OCI-LY3 (cell line): Measurements from ENCODE around the gene TMEM8B.

Experiments
- H2AFZ ChIP-seq: fragments of 200-600, 300-600 bp; shearing (Covaris generic); 2 replicates; pipeline ENCODE4 v1.6.0; 2014; ENCODE audit warnings: antibody characterized with exemption, low read depth, low read length
- H3K27ac ChIP-seq: fragments of 200-600, 300-600 bp; sonication (generic); 2 replicates; pipeline ENCODE4 v1.5.1; 2014; ENCODE audit warnings: mild to moderate bottlenecking, low read length, moderate library complexity, mixed read lengths
- H3K27me3 ChIP-seq: fragments of 200-600, 300-600 bp; sonication (generic); 2 replicates; pipeline ENCODE4 v1.6.1; 2014; ENCODE audit warnings: low read depth, low read length, mixed read lengths
- H3K36me3 ChIP-seq: fragments of 200-600, 300-600 bp; sonication (generic); replicated peaks from 2 replicates; pipeline ENCODE3; 2014; ENCODE audit warnings: low read depth, low read length, mixed read lengths
- H3K4me1 ChIP-seq: fragments of 300-600, 200-600 bp; sonication (generic); 2 replicates; pipeline ENCODE4 v1.6.1; 2014; ENCODE audit warnings: low read length, mixed read lengths
- H3K4me2 ChIP-seq: fragments of 200-600, 300-600 bp; sonication (generic); 2 replicates; pipeline ENCODE4 v1.6.1; 2014; ENCODE audit warnings: low read length, mixed read lengths
- H3K4me3 ChIP-seq: fragments of 300-600, 200-600 bp; sonication (generic); 2 replicates; pipeline ENCODE4 v1.5.1; 2014; ENCODE audit warnings: antibody characterized with exemption, mild to moderate bottlenecking, low read length, moderate library complexity
- H3K79me2 ChIP-seq: fragments of 300-600, 200-600 bp; shearing (Covaris generic); 2 replicates; pipeline ENCODE4 v1.6.1; 2014; ENCODE audit warnings: mild to moderate bottlenecking, low read length, mixed read lengths
- H3K9ac ChIP-seq: fragments of 300-600, 200-600 bp; shearing (Covaris generic); 2 replicates; pipeline ENCODE4 v1.6.0; 2014; ENCODE audit warnings: mild to moderate bottlenecking, low read length, moderate library complexity
- H3K9me3 ChIP-seq: fragments of 200-600, 300-600 bp; shearing (Covaris generic); 2 replicates; pipeline ENCODE4 v1.6.1; 2014; ENCODE audit warnings: low read length, mixed read lengths; ENCODE audit not compliant: insufficient read depth
- H4K20me1 ChIP-seq: fragments of 200-600, 300-600 bp; sonication (generic); 2 replicates; pipeline ENCODE4 v1.6.1; 2016; ENCODE audit warnings: low read length, mixed read lengths; ENCODE audit not compliant: insufficient read depth
- CTCF ChIP-seq: fragments of 200-600, 300-600 bp; sonication (generic); IDR thresholded peaks from 2 replicates; pipeline ENCODE4 v1.5.1; 2014; ENCODE audit warnings: antibody characterized with exemption, low read length, low read depth
- EZH2phosphoT487 ChIP-seq: fragments of 200-600 bp; shearing (Covaris generic); IDR thresholded peaks from 2 replicates; pipeline ENCODE4 v1.6.1; 2018; ENCODE audit warnings: antibody characterized with exemption, mixed run types, low read depth

The TMEM8B gene

GRCh38 chr9:35829084-35829763 lies at the start of gene TMEM8B:
Gene TMEM8B, plus strand, starts transcription at chr9:35829228. Its CDS starts 220 bp downstream, at chr9:35829448.
- H3K4me3 ChIP-seq = peak within 1 kb of the TSS; percentile 99
- H3K79me2 ChIP-seq = 0 out of 2 replicates have a peak, but pooled peaks cover 3% of the 10 kb centered on the region
- no peaks in the 10 kb centered on the region for H4K20me1 ChIP-seq
- no peaks in the 10 kb centered on the region for H3K36me3 ChIP-seq
- peaks cover 5% of the 10 kb centered on the region; the same call in 1 of the 2 replicates for H3K27me3 ChIP-seq
- H3K27ac ChIP-seq = no peak within 1 kb of the TSS
- H2AFZ ChIP-seq = peak within 1 kb of the TSS; percentile 100
- H3K9ac ChIP-seq = peak within 1 kb of the TSS; percentile 82
- H3K9me3 ChIP-seq = no peaks in the 10 kb centered on the region
- H3K4me2 ChIP-seq = peak within 1 kb of the TSS; percentile 100
- H3K4me1 ChIP-seq = peaks cover 42% of the 10 kb centered on the region
- no peak for TF ChIP-seq EZH2phosphoT487
- no peak for TF ChIP-seq CTCF

- Histone ChIP-seq H3K79me2 (no peaks in the 10 kb centered on the region), H3K9ac (no peak overlapping the region), H3K27me3 (no peaks in the 10 kb centered on the region), H4K20me1 (no peaks in the 10 kb centered on the region), H2AFZ (no peak overlapping the region), H3K9me3 (no peaks in the 10 kb centered on the region), H3K4me3 (no peak overlapping the region), H3K4me2 (no peak overlapping the region), H3K4me1 (peaks cover 19% of the 10 kb centered on the region), H3K27ac (no peak overlapping the region), H3K36me3 (peaks cover 4% of the 10 kb centered on the region)
- no peak for TF ChIP-seq EZH2phosphoT487
- no peak for TF ChIP-seq CTCF
Observed at GRCh38 chr9:35781066-35781465, 48.0 kb upstream of the TMEM8B start.

GRCh38 chr9:35783418-35783817 lies 45.6 kb upstream of the TMEM8B start:
- Histone ChIP-seq H3K27ac (no peak overlapping the region), H3K79me2 (no peaks in the 10 kb centered on the region), H3K4me1 (peaks cover 23% of the 10 kb centered on the region), H3K9me3 (no peaks in the 10 kb centered on the region), H3K36me3 (peaks cover 4% of the 10 kb centered on the region), H3K27me3 (no peaks in the 10 kb centered on the region), H3K4me2 (no peak overlapping the region), H2AFZ (no peak overlapping the region), H4K20me1 (no peaks in the 10 kb centered on the region), H3K4me3 (no peak overlapping the region), H3K9ac (no peak overlapping the region)
- TF ChIP-seq CTCF (no peak), EZH2phosphoT487 (no peak)

- Histone ChIP-seq H3K27me3 (no peaks in the 10 kb centered on the region), H3K79me2 (no peaks in the 10 kb centered on the region), H3K4me1 (peaks cover 50% of the 10 kb centered on the region), H3K4me2 (no peak overlapping the region), H2AFZ (no peak overlapping the region), H4K20me1 (no peaks in the 10 kb centered on the region), H3K9ac (no peak overlapping the region), H3K36me3 (no peaks in the 10 kb centered on the region), H3K9me3 (no peaks in the 10 kb centered on the region), H3K27ac (no peak overlapping the region), H3K4me3 (no peak overlapping the region)
- TF ChIP-seq EZH2phosphoT487 (no peak), CTCF (no peak)
Observed at GRCh38 chr9:35789541-35789940, 39.5 kb upstream of the TMEM8B start.
